Stomach smooth muscle (tissue), 2 donors: ENCODE data around the gene ABCC1.
A peak's percentile ranks its signal among the peaks of the same experiment; 100 is the strongest.

Source experiments
- H3K27ac ChIP-seq: one replicate; pipeline ENCODE4 v1.7.0; 2013; ENCODE audit warnings: mild to moderate bottlenecking, low read length, inconsistent platforms
- H3K27me3 ChIP-seq, 2 donors: one replicate each; pipeline ENCODE4 v1.7.0; 2013; ENCODE audit warnings: low read length in 2 of 2; ENCODE audit not compliant: insufficient read depth in 2 of 2, control insufficient read depth in 1 of 2
- H3K36me3 ChIP-seq, 2 donors: one replicate each; pipeline ENCODE4 v1.7.0; 2013; ENCODE audit warnings: low read length in 2 of 2; ENCODE audit not compliant: control insufficient read depth in 2 of 2, insufficient read depth in 2 of 2
- H3K4me1 ChIP-seq: one replicate; pipeline ENCODE4 v1.7.0; 2013; ENCODE audit warnings: low read length; ENCODE audit not compliant: control insufficient read depth, insufficient read depth
- H3K4me3 ChIP-seq, 2 donors: one replicate each; pipeline ENCODE4 v1.7.0; 2013; ENCODE audit warnings: low read length in 2 of 2
- H3K9ac ChIP-seq, 2 donors: one replicate each; pipeline ENCODE4 v1.7.0; 2013; ENCODE audit warnings: low read length in 2 of 2, mild to moderate bottlenecking in 1 of 2
- H3K9me3 ChIP-seq, 2 donors: one replicate each; pipeline ENCODE4 v1.7.0; 2013; ENCODE audit warnings: low read length in 2 of 2; ENCODE audit not compliant: control insufficient read depth in 2 of 2
- donor health status: healthy.
- donor health status: Pancreatic carcinoma.

ABCC1 gene

DNA sequence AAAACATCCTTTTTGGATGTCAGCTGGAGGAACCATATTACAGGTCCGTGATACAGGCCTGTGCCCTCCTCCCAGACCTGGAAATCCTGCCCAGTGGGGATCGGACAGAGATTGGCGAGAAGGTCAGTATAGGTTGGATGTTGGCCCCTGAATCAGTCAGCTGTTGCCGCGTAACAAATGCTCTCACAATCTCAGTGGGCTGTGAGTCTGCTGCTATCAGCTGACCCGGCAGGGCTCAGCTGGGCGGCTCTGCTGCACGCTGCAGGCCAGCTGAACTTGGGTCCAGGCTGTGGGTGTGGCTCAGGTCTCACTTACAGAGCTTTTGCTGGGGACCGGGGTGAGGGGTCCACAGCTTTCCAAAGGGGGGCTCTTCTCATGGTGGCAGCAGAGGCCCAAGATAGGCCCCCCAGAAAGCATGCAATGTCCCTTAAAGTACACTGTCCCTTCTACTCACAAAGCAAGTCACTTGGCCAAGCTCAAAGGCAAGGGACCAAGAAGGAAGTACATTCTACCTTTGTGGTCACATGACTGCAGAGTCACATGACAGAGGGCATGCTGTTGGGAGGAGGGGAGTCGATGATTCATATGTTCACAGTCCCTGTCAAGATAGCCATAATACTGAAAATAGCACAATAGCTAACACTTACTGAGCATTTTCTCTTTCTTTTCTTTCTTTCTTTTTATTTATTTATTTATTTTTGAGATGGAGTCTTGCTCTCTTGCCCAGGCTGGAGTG is 134.2 kb downstream of the ABCC1 start:
- no peaks in the 10 kb centered on the region for H3K27me3 ChIP-seq
- no peak overlapping the region for H3K9ac ChIP-seq
- no peak overlapping the region for H3K4me3 ChIP-seq
- peaks cover 45% of the 10 kb centered on the region for H3K4me1 ChIP-seq
- peaks cover 0 to 10% of the 10 kb centered on the region in 2 donors for H3K9me3 ChIP-seq
- H3K36me3 ChIP-seq, result peaks cover 28 to 39% of the 10 kb centered on the region in 2 donors
- no peak overlapping the region for H3K27ac ChIP-seq

DNA sequence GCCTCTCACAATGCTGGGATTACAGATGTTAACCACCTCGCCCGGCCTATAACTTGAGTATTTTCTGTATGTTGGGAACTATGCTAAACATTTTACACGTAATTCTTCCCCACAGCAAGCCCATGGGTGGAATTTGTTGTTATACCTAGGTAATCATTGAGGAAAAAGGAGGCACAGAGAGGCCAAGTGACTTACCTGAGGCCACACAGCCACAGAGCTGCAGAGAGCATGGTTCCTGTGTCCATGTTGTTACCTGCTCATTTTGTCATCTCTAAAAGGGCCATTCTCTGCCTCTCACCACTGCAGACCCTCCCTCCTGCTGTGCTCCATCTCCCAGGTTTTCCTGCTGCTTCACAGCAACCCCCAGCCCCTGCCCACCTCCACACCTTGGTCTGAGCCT is 135.5 kb downstream of the ABCC1 start:
- H3K27ac ChIP-seq, result peak overlapping the region; percentile 76
- H3K9me3 ChIP-seq, result peaks cover 0 to 10% of the 10 kb centered on the region in 2 donors
- H3K36me3 ChIP-seq, result peaks cover 26 to 39% of the 10 kb centered on the region in 2 donors
- no peak overlapping the region for H3K4me3 ChIP-seq
- peaks cover 39% of the 10 kb centered on the region for H3K4me1 ChIP-seq
- H3K9ac ChIP-seq, result peak overlapping the region in 1 of 2 donors; percentile 29
- no peaks in the 10 kb centered on the region for H3K27me3 ChIP-seq

DNA sequence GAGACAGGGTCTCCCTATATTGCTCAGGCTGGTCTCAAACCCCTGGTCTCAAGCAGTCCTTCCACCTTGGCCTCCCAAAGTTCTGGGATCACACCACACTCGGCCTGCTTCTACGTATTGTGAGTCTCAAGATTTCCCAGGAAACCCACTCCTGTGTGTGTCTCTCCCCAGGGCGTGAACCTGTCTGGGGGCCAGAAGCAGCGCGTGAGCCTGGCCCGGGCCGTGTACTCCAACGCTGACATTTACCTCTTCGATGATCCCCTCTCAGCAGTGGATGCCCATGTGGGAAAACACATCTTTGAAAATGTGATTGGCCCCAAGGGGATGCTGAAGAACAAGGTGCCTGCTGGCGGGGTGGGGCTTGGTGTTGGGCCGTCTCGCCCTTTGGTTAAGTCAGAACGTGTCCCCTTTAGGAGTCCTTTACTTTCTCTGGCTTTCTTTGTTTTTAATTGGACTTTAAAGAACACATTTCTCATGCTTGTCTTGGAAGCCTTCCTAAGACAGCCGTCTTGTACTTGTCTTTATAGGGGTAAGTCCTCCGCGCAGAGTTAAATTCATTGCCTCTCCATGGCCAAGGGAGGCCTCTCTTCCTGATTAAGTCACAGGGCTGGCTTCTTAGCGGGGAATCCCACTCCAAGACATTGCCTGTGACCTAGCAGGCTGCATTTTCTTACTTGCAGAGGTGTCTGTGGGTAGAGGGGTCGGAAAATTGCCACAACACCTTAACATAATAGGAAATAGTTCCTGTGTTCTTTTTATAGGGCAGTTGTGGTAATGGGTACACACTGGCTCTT is 137.4 kb downstream of the ABCC1 start:
- peaks cover 39 to 48% of the 10 kb centered on the region in 2 donors for H3K36me3 ChIP-seq
- no peak overlapping the region for H3K4me3 ChIP-seq
- no peaks in the 10 kb centered on the region for H3K27me3 ChIP-seq
- peak overlapping the region; percentile 76 for H3K27ac ChIP-seq
- H3K9ac ChIP-seq, result peak overlapping the region in 1 of 2 donors; percentile 29
- H3K9me3 ChIP-seq, result peaks cover 0 to 10% of the 10 kb centered on the region in 2 donors
- peaks cover 50% of the 10 kb centered on the region for H3K4me1 ChIP-seq

DNA sequence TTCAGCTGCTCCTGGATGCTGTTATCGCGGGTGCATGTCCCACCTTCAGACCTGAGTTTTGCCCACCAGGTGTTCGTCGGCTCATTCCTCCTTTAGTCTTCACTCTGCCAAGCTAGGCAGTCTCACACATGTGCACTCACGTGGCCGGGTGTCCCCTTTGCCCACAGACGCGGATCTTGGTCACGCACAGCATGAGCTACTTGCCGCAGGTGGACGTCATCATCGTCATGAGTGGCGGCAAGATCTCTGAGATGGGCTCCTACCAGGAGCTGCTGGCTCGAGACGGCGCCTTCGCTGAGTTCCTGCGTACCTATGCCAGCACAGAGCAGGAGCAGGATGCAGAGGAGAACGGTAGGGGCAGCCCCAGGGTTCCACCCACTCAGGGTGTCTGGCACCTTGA is 140.8 kb downstream of the ABCC1 start:
- H3K36me3 ChIP-seq, result peaks cover 21 to 25% of the 10 kb centered on the region in 2 donors
- no peaks in the 10 kb centered on the region for H3K27me3 ChIP-seq
- H3K4me3 ChIP-seq, result no peak overlapping the region
- H3K27ac ChIP-seq, result peak overlapping the region; percentile 88
- H3K9ac ChIP-seq, result no peak overlapping the region
- no peaks in the 10 kb centered on the region for H3K9me3 ChIP-seq
- peaks cover 68% of the 10 kb centered on the region for H3K4me1 ChIP-seq

DNA sequence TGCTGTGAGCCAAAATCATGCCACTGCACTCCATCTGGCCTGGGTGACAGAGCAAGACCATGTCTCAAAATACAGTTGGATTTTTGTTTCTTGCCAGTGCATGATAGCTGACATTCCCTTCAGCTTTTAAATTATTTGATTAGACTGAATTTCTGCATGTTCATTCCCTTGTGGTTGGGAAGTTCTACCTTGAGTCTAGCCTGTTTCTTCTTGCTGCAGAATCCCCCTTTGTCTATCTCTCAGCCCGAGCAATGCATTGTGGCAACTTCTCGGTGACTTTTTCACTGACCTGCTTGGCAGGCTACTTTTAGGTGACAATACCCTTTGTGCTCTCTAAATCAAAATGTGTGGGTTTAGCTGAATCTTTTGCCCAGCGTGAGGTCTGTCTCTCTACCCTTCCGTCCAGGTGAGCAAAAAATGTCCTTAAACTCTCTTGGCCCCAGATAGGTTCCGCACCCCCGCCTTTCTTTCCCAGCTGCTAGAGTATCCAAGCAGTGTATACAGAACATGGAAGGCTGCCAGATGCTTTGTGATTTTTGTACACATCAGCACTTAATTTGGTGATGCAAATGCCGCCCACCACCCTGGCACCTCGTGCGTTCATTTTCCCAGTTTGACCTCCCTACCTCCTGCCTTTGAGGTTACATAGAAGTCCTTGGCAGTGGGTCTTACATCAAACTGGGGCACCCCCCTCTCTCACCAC is 143.7 kb downstream of the ABCC1 start:
- Histone ChIP-seq H3K27ac (peak overlapping the region; percentile 88), H3K4me3 (no peak overlapping the region), H3K9me3 (no peaks in the 10 kb centered on the region), H3K27me3 (no peaks in the 10 kb centered on the region), H3K9ac (peak overlapping the region; percentile 23 to 42), H3K36me3 (peaks cover 9 to 17% of the 10 kb centered on the region in 2 donors), H3K4me1 (peaks cover 74% of the 10 kb centered on the region)

DNA sequence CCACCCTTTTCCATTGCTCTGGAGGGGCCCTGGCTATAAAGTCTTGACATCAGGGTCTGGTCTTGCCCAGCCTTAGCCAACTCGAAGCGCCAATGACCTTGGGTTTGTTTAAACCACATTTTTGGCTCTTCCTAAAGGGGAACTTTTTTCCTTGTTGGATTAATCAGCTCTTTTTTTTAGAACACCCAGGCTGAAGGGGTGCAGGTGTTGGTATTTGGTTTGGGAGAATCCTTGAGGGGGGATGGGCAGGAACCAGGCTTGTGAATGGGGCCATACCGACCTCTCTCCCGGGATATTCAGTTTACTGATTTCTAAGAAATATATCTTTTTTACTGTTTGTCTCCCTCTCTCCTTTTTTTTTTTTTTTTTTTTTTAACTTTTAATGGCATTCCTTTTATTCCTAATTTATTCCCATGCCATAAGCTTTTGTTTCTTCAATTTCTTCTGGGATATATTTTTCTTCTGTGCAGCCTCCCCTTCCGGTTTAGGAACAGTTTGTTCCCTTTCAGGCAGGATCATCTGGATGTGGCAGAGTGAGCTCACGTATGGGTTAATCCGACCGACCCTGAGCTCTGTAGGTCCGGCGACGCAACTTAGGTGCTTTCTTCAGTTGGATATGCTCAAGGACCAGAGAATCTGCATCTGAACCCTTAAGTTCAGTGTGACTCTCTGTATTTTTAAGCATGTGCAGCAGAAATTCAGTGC is 144.4 kb downstream of the ABCC1 start:
- peaks cover 69% of the 10 kb centered on the region for H3K4me1 ChIP-seq
- no peaks in the 10 kb centered on the region for H3K9me3 ChIP-seq
- H3K9ac ChIP-seq, result peak overlapping the region in 1 of 2 donors; percentile 23
- H3K36me3 ChIP-seq, result peaks cover 13 to 16% of the 10 kb centered on the region in 2 donors
- no peak overlapping the region for H3K4me3 ChIP-seq
- no peaks in the 10 kb centered on the region for H3K27me3 ChIP-seq
- H3K27ac ChIP-seq, result peak overlapping the region; percentile 88

DNA sequence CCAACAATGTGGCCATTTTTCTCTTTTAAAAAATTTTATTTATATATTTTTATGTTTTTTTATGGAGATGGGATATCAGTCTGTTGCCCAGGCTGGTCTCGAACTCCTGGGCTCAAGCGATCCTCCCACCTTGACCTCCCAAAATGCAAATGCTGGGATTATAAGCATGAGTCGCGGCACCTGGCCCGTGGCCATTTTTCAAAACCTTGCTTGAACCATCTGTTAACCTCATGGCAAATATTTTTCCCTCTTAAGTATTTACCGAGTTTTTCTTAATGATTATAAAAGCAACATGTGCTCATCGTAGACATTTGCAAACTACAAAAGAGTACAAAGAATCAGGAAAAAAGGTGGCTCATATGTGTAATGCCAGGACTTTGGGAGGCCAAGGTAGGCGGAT is 146.2 kb downstream of the ABCC1 start:
- Histone ChIP-seq H3K4me1 (peaks cover 76% of the 10 kb centered on the region), H3K9ac (peak overlapping the region; percentile 54 to 64), H3K36me3 (peaks cover 8 to 10% of the 10 kb centered on the region in 2 donors), H3K27ac (peak overlapping the region; percentile 94), H3K4me3 (no peak overlapping the region), H3K9me3 (no peaks in the 10 kb centered on the region), H3K27me3 (no peaks in the 10 kb centered on the region)

DNA sequence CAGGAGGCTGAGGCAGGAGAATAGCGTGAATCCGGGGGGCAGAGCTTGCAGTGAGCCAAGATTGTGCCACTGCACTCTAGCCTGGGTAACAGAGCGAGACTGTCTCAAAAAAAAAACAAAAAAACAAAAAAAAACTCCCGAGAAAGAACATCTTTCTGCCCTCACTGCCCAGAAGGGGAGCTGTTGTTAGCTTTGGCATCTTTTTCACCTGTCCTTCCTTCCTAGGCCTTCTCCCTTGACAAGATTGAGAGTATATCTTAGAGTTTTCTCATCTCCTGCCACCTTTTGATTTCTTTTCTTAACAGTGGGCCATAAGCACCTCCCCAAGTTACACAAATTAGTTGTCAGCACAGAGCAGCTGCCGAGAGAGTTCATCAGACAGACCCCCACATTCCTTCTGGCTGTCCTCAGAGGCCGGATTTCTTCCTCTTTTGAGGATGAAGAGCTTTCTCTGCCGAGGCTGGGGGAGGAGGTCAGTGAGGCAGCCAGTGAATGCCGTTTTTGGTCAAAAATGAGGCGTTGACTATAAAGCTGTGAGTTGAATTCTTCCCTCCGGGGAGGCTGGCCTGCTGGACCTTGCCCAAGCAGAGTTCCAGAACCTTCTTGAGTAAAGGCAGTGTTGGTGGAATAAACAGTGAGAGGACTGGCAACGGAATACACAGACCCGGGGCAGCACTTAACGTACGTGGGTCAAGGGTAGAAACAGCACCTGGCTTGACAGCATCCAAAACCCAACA is 146.9 kb downstream of the ABCC1 start:
- peaks cover 6% of the 10 kb centered on the region in 2 donors for H3K36me3 ChIP-seq
- H3K4me3 ChIP-seq, result no peak overlapping the region

DNA sequence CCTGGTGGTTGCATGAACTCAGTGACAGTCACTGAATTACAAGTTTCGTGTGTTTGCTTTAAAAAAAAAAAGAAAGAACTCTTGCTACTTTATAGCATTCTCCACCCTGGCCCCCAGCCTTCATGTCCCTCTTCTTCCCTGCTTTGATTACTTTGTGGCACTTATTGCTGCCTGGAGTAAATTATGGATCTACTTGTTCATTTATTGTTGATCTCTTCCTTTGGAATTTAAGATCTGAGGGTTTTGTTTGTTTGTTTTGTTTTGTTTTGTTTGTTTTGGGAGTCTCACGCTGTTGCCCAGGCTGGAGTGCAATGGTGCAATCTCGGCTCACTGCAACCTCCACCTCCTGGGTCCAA is 147.4 kb downstream of the ABCC1 start:
- Histone ChIP-seq H3K36me3 (peaks cover 3 to 6% of the 10 kb centered on the region in 2 donors), H3K9me3 (no peaks in the 10 kb centered on the region), H3K4me1 (peaks cover 73% of the 10 kb centered on the region), H3K27ac (peak overlapping the region; percentile 94), H3K9ac (peak overlapping the region in 1 of 2 donors; percentile 54), H3K4me3 (no peak overlapping the region), H3K27me3 (no peaks in the 10 kb centered on the region)

More for the DNA sequence above, 146.9 kb downstream of the ABCC1 start:
- peak overlapping the region; percentile 94 for H3K27ac ChIP-seq
- no peaks in the 10 kb centered on the region for H3K9me3 ChIP-seq
- H3K4me1 ChIP-seq, result peaks cover 73% of the 10 kb centered on the region
- peak overlapping the region; percentile 54 to 64 for H3K9ac ChIP-seq
- no peaks in the 10 kb centered on the region for H3K27me3 ChIP-seq
